Smooth muscle cell (in vitro differentiated cells): ENCODE results near the gene SPATA19. TPM values are rescaled to one million over a fixed set of nuclear protein-coding genes. Genes with fewer than 3 reads are reported as not detected.

Source experiments
- DNase-seq: peaks from one replicate; lab custom pipeline; 2025; ENCODE audit not compliant: unreplicated experiment; lab: John Stamatoyannopoulos, UW
- H2AFZ ChIP-seq: fragments of 200-600 bp; sonication (generic); 2 replicates; pipeline ENCODE4 v1.6.0; 2016; ENCODE audit warnings: antibody characterized with exemption, low read depth, mild to moderate bottlenecking
- H3F3A ChIP-seq: fragments of 200-600 bp; sonication (generic); 2 replicates; pipeline ENCODE4 v1.6.0; 2017; ENCODE audit warnings: antibody characterized with exemption, low read depth
- H3K27ac ChIP-seq: fragments of 200-600 bp; sonication (generic); 2 replicates; pipeline ENCODE4 v1.5.1; 2016; ENCODE audit warnings: low read depth, mild to moderate bottlenecking
- H3K27me3 ChIP-seq: fragments of 200-600 bp; sonication (generic); 2 replicates; pipeline ENCODE4 v1.6.1; 2016; ENCODE audit warnings: low read depth, mild to moderate bottlenecking
- H3K36me3 ChIP-seq: fragments of 200-600 bp; sonication (generic); 2 replicates; pipeline ENCODE4 v1.5.1; 2016; ENCODE audit warnings: low read depth
- H3K4me1 ChIP-seq: fragments of 200-600 bp; sonication (generic); 2 replicates; pipeline ENCODE4 v1.5.1; 2016; ENCODE audit warnings: low read depth
- H3K4me2 ChIP-seq: fragments of 200-600 bp; sonication (generic); 2 replicates; pipeline ENCODE4 v1.6.0; 2016; ENCODE audit warnings: mild to moderate bottlenecking
- H3K4me3 ChIP-seq: fragments of 200-600 bp; sonication (generic); 2 replicates; pipeline ENCODE4 v1.5.1; 2016; ENCODE audit warnings: mild to moderate bottlenecking
- H3K79me2 ChIP-seq: fragments of 200-600 bp; sonication (generic); 2 replicates; pipeline ENCODE4 v1.6.0; 2016; ENCODE audit warnings: low read depth, mild to moderate bottlenecking
- H3K9ac ChIP-seq: fragments of 200-600 bp; sonication (generic); 2 replicates; pipeline ENCODE4 v1.6.0; 2016; ENCODE audit warnings: low read depth
- H3K9me3 ChIP-seq: fragments of 200-600 bp; sonication (generic); replicated peaks from 2 replicates; pipeline ENCODE4 v1.5.1; 2016; ENCODE audit warnings: low read depth
- H4K20me1 ChIP-seq: fragments of 200-600 bp; sonication (generic); 2 replicates; pipeline ENCODE4 v1.6.0; 2016; ENCODE audit warnings: low read depth
- WGBS: methylation state at CpG from one replicate; pipeline ENCODE4 v1.1.7; 2016; ENCODE audit warnings: low lambda C conversion rate; 5-methylcytosine and 5-hydroxymethylcytosine counted together
- polyA plus RNA-seq: library from polyadenylated mRNA; unstranded; fragments of >200 nt; fragmentation: Nextera tagmentation; extraction: Ambion mirVana; gene quantifications from 2 replicates; pipeline ENCODE4 v1.2.1, GENCODE V29; 2016
- total RNA-seq: library from RNA; depleted of rRNA; stranded (reverse); fragments of >200 nt; gene quantifications from 2 replicates; pipeline ENCODE4 v1.2.3, GENCODE V29; 2014
- TF ChIP-seq, protein P1 (sequence below): fragments of 200-600 bp; sonication (generic); IDR thresholded peaks from 2 replicates; pipeline ENCODE4 v1.5.1; 2017; ENCODE audit warnings: borderline replicate concordance, mild to moderate bottlenecking, antibody characterized with exemption; ENCODE audit not compliant: insufficient read depth, poor library complexity, severe bottlenecking

Gene SPATA19
- total and polyA plus RNA-seq, 2 experiments from 2014 or later = 0.76 TPM; not detected in 1

DNA sequence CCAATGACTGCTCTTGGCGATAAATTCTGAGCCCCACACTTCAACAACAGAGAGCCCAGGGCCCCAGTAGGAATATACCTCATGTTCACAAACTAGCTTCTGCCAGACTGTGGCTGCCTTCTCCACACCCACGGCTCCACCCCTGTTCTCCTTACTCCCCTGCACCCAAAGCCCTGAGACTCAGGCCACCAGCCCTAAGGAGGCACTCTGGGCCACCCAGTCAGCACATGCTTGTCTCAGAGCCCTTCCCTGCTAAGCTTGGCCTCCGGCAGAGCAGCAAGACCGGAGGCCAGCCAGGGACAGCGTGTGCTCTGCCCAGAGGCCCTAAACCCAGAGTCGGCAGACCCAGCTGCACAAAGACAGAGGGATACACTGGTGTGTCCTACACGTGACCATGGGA lies 27.9 kb downstream of the SPATA19 start:
- DNase-seq = no peak
- Histone ChIP-seq H3K27me3 (peaks cover 24% of the 10 kb centered on the region), H3K27ac (no peak overlapping the region), H2AFZ (no peak overlapping the region), H3K4me3 (no peak overlapping the region), H3K9me3 (no peaks in the 10 kb centered on the region), H3K4me1 (no peaks in the 10 kb centered on the region), H3K79me2 (no peaks in the 10 kb centered on the region), H4K20me1 (no peaks in the 10 kb centered on the region), H3K4me2 (no peak overlapping the region), H3F3A (no peaks in the 10 kb centered on the region), H3K36me3 (no peaks in the 10 kb centered on the region), H3K9ac (no peak overlapping the region)
- TF ChIP-seq, protein P1, sequence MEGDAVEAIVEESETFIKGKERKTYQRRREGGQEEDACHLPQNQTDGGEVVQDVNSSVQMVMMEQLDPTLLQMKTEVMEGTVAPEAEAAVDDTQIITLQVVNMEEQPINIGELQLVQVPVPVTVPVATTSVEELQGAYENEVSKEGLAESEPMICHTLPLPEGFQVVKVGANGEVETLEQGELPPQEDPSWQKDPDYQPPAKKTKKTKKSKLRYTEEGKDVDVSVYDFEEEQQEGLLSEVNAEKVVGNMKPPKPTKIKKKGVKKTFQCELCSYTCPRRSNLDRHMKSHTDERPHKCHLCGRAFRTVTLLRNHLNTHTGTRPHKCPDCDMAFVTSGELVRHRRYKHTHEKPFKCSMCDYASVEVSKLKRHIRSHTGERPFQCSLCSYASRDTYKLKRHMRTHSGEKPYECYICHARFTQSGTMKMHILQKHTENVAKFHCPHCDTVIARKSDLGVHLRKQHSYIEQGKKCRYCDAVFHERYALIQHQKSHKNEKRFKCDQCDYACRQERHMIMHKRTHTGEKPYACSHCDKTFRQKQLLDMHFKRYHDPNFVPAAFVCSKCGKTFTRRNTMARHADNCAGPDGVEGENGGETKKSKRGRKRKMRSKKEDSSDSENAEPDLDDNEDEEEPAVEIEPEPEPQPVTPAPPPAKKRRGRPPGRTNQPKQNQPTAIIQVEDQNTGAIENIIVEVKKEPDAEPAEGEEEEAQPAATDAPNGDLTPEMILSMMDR = no peak
- 95% methylated on average over 7 of the region's 7 CpGs for WGBS

DNA sequence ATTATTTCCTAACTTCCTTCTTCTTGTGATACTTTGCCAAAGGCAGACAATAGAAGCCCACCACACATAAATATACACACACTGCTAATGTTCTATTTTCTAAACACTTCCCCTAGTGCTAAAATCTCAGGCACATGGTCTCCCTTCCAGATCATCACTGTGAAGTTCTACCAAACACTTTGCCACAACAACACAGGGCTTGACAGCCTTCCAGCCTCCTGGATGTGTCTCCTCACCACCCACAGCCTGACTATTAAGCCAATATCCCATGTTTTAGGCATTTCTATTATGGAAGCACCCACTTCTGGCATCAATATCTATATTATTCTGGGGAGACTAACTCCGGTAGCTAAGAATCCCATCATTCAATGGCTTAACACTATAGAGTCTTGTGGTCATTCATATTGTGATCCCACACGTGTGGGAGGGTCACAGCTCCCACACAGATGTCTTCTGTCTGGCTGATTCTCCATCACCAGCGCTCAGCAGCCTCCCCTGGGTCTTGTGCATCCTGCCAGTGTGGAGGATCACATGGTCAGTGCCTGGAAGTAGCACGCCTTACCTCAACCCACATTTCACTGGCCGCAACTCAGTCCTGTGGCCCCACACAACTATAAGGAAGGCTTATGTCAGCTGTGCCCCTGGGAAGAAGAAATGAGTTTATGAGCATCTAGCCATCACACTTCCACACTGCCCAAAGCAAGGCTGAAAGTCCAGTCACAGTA lies 29.0 kb downstream of the SPATA19 start:
- no peaks in the 10 kb centered on the region for H3K79me2 ChIP-seq
- H3K4me2 ChIP-seq = no peak overlapping the region
- H4K20me1 ChIP-seq = no peaks in the 10 kb centered on the region
- H3K27me3 ChIP-seq = peaks cover 19% of the 10 kb centered on the region
- no peaks in the 10 kb centered on the region for H3K36me3 ChIP-seq
- no peak overlapping the region for H3K9ac ChIP-seq
- H3F3A ChIP-seq = no peaks in the 10 kb centered on the region
- H3K4me1 ChIP-seq = peaks cover 1% of the 10 kb centered on the region
- 81% methylated on average over 5 of the region's 5 CpGs for WGBS
- H3K9me3 ChIP-seq = no peaks in the 10 kb centered on the region
- H3K4me3 ChIP-seq = no peak overlapping the region
- TF ChIP-seq, protein P1 = no peak
- no peak overlapping the region for H2AFZ ChIP-seq
- DNase-seq = no peak
- no peak overlapping the region for H3K27ac ChIP-seq

DNA sequence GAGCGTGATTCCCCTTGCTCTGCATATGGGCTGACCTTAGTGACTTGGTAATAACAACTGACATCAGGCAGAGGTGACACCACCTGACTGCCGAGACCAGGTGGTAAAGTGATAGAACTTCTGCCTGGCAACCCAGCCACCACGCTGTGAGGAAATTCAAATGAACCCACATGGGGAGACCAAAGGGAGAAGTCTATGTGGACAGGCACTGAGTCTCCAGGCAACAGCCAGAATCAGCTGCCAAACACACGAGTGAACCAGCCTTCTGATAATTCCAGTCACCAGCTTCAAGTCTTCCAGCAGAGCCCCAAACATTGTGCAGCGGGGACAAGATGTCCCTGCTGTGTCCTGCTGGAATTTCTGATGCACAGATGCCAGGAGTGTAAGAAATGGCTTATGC lies 29.7 kb downstream of the SPATA19 start:
- Histone ChIP-seq H3K27me3 (peaks cover 12% of the 10 kb centered on the region), H3K79me2 (no peaks in the 10 kb centered on the region), H3K36me3 (no peaks in the 10 kb centered on the region), H3K9me3 (no peaks in the 10 kb centered on the region), H3K4me1 (peaks cover 6% of the 10 kb centered on the region), H4K20me1 (no peaks in the 10 kb centered on the region), H3K4me2 (no peak overlapping the region), H3K9ac (no peak overlapping the region), H3F3A (no peaks in the 10 kb centered on the region), H3K4me3 (no peak overlapping the region), H3K27ac (no peak overlapping the region), H2AFZ (no peak overlapping the region)
- no peak for DNase-seq
- 83% methylated on average over 5 of the region's 5 CpGs for WGBS
- TF ChIP-seq, protein P1 = no peak

DNA sequence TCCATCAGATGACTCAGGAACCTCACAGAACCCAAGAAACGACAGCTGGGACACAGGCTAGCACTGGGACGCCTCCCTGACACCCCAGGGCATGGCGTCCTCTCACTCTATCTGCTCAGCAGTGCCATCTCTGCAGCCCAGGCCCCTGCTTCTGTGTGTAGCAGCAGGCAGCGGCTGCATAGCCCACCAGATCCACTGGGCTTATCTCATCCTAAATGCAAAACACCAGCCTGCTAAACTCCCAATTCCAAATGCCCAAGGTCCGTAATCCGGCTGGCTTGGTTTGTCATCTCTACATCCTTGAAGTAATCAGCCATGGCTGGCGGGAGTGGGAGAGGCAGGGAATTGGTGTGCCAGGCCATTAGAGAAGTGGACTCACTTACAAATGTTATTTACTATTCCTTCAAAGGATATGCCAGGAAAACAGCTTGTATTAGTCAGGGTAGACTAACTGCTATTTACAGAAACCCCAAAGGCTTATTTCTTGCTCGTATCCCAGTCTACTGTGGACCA lies 30.7 kb downstream of the SPATA19 start:
- H3K36me3 ChIP-seq = no peaks in the 10 kb centered on the region
- H3K9me3 ChIP-seq = no peaks in the 10 kb centered on the region
- TF ChIP-seq, protein P1 = no peak
- no peak overlapping the region for H3K27ac ChIP-seq
- H2AFZ ChIP-seq = no peak overlapping the region
- DNase-seq = no peak
- H3K27me3 ChIP-seq = peaks cover 5% of the 10 kb centered on the region
- no peaks in the 10 kb centered on the region for H4K20me1 ChIP-seq
- H3K4me3 ChIP-seq = no peak overlapping the region
- no peaks in the 10 kb centered on the region for H3K79me2 ChIP-seq
- H3K9ac ChIP-seq = no peak overlapping the region
- 56% methylated on average over 8 of the region's 8 CpGs for WGBS
- H3K4me1 ChIP-seq = peaks cover 6% of the 10 kb centered on the region
- H3F3A ChIP-seq = no peaks in the 10 kb centered on the region
- no peak overlapping the region for H3K4me2 ChIP-seq
